B cell (primary cell): ENCODE results near the gene ADCY3. TPM values are rescaled to one million over a fixed set of nuclear protein-coding genes. Genes with fewer than 3 reads are reported as not detected.

Experiments
- ATAC-seq: fragments of 200-7000 bp; cut with Tn5 transposase; one replicate; pipeline ENCODE4 v1.10.0; 2021; ENCODE audit warnings: low read depth, mild to moderate bottlenecking, moderate number of reproducible peaks, moderate library complexity
- CTCF ChIA-PET: fragments of 350-600 bp; sonication (Branson Sonifier 250); formaldehyde crosslinking; loops from one replicate; lab custom pipeline; 2021; ENCODE audit warnings: antibody characterized with exemption, inconsistent platforms; lab: Charles Lee
- POLR2A ChIA-PET: fragments of 350-600 bp; sonication (Branson Sonifier 250); formaldehyde crosslinking; loops from one replicate; lab custom pipeline; 2021; ENCODE audit warnings: antibody characterized with exemption; lab: Charles Lee
- DNase-seq: peaks from one replicate; pipeline ENCODE4 v3.0.0; 2013
- H2AFZ ChIP-seq: 2 replicates; pipeline ENCODE4 v1.6.1; 2012; ENCODE audit warnings: mild to moderate bottlenecking, low read depth, low read length; ENCODE audit not compliant: insufficient read depth, poor library complexity, severe bottlenecking
- H3K27ac ChIP-seq, 2 donors: 1 replicate in 1 of 2; 2 replicates in 1 of 2; pipeline ENCODE4 v1.5.1; 2012 to 2013; ENCODE audit warnings: low read length in 2 of 2, mild to moderate bottlenecking in 2 of 2, moderate library complexity in 1 of 2
- H3K27me3 ChIP-seq, 4 experiments: fragments of 200-600 bp in 1 of 4; sonication (generic) in 1 of 4; replicated peaks in 1 of 4; 1 replicate in 2 of 4; 2 replicates in 2 of 4; pipeline versions ENCODE4 v1.6.1 to v1.7.0; 2013 to 2016; ENCODE audit warnings: low read length in 3 of 4, mild to moderate bottlenecking in 2 of 4, mixed read lengths in 1 of 4, moderate library complexity in 1 of 4; ENCODE audit not compliant: insufficient read depth in 4 of 4, control insufficient read depth in 3 of 4; ENCODE audit errors: control extremely low read depth in 1 of 4
- H3K36me3 ChIP-seq, 2 experiments: replicated peaks in 1 of 2; 1 replicate in 1 of 2; 2 replicates in 1 of 2; pipeline versions ENCODE4 v1.6.1 to v1.7.1; 2013; ENCODE audit warnings: low read length in 1 of 2; ENCODE audit not compliant: insufficient read depth in 2 of 2, control insufficient read depth in 1 of 2; ENCODE audit errors: control extremely low read depth in 1 of 2, extremely low read depth in 1 of 2
- H3K4me1 ChIP-seq, 2 donors: fragments of 200-600 bp in 1 of 2; sonication (generic) in 1 of 2; 1 replicate in 1 of 2; 2 replicates in 1 of 2; pipeline versions ENCODE4 v1.5.1 to v1.6.1; 2013 to 2017; ENCODE audit warnings: low read length in 2 of 2; ENCODE audit not compliant: control insufficient read depth in 2 of 2, insufficient read depth in 2 of 2
- H3K4me2 ChIP-seq: replicated peaks from 2 replicates; pipeline ENCODE3; 2012; ENCODE audit warnings: mild to moderate bottlenecking, low read depth, low read length; ENCODE audit not compliant: poor library complexity, severe bottlenecking
- H3K4me3 ChIP-seq, 5 experiments: fragments of 200-600 bp in 1 of 5; sonication (generic) in 1 of 5; 1 replicate in 3 of 5; 2 replicates in 2 of 5; pipeline versions ENCODE4 v1.5.1 to v1.7.0; 2011 to 2016; ENCODE audit warnings: low read length in 4 of 5, mild to moderate bottlenecking in 4 of 5, low read depth in 2 of 5, control low read depth in 1 of 5, moderate library complexity in 1 of 5; ENCODE audit not compliant: insufficient read depth in 1 of 5; ENCODE audit errors: control extremely low read depth in 1 of 5, extremely low read depth in 1 of 5
- H3K79me2 ChIP-seq: fragments of 200-600 bp; sonication (generic); one replicate; pipeline ENCODE4 v1.6.0; 2016; ENCODE audit warnings: low read length; ENCODE audit not compliant: control insufficient read depth, insufficient read depth
- H3K9ac ChIP-seq: fragments of 200-600 bp; sonication (generic); 2 replicates; pipeline ENCODE4 v1.6.1; 2017; ENCODE audit warnings: mild to moderate bottlenecking, low read length, moderate library complexity
- H3K9me3 ChIP-seq, 3 donors: one replicate each; pipeline versions ENCODE4 v1.6.1 to v1.7.1; 2013; ENCODE audit warnings: low read length in 2 of 3; ENCODE audit not compliant: control insufficient read depth in 2 of 3, insufficient read depth in 1 of 3; ENCODE audit errors: control extremely low read depth in 1 of 3
- H4K20me1 ChIP-seq: 2 replicates; pipeline ENCODE4 v1.6.0; 2012; ENCODE audit warnings: mild to moderate bottlenecking, low read length; ENCODE audit not compliant: insufficient read depth, control insufficient read depth, poor library complexity, severe bottlenecking
- H3K27ac Mint-ChIP-seq: one replicate; pipeline ENCODE4 v1.8.0; 2021; ENCODE audit warnings: mixed read lengths
- H3K27me3 Mint-ChIP-seq: one replicate; pipeline ENCODE4 v1.8.0; 2021; ENCODE audit warnings: mixed read lengths
- H3K4me1 Mint-ChIP-seq: one replicate; pipeline ENCODE4 v1.8.0; 2021; ENCODE audit warnings: mixed read lengths
- H3K4me3 Mint-ChIP-seq: one replicate; pipeline ENCODE4 v1.8.0; 2021; ENCODE audit warnings: mixed read lengths
- H3K9me3 Mint-ChIP-seq: one replicate; pipeline ENCODE4 v1.8.0; 2022; ENCODE audit warnings: mixed read lengths; ENCODE audit not compliant: insufficient read depth
- CTCF ChIP-seq: fragments of 200-600 bp; IDR thresholded peaks from one replicate; pipeline ENCODE4 v1.8.0; 2022; ENCODE audit warnings: antibody characterized with exemption, mild to moderate bottlenecking
- EZH2 ChIP-seq: IDR thresholded peaks from 2 replicates; pipeline ENCODE4 v1.6.1; 2012; ENCODE audit warnings: borderline replicate concordance, low read depth, mild to moderate bottlenecking, moderate library complexity, low read length; ENCODE audit not compliant: insufficient read depth, poor library complexity, severe bottlenecking
- WGBS: methylation state at CpG from one replicate; pipeline ENCODE4 v1.1.5; 2013; ENCODE audit warnings: missing lambda C conversion rate; ENCODE audit not compliant: insufficient coverage; 5-methylcytosine and 5-hydroxymethylcytosine counted together
- intact Hi-C: fragments of 100-400 bp; cut with micrococcal nuclease; formaldehyde crosslinking; loops from one replicate; pipeline ENCODE4 v1.10.0; 2022
- polyA plus RNA-seq: library from polyadenylated mRNA; depleted of rRNA; stranded (reverse); fragments of >200 nt; gene quantifications from 2 replicates; pipeline ENCODE4 v1.2.3, GENCODE V29; 2012
- total RNA-seq, 2 donors: library from RNA; stranded (reverse); fragments of 120-200 nt in 1 of 2; gene quantifications; 1 replicate in 1 of 2; 2 replicates in 1 of 2; pipeline versions ENCODE4 v1.2.3 to v1.2.4, GENCODE V29; 2013 to 2022

The ADCY3 gene
- total and polyA plus RNA-seq, 2 donors (not counting 1 experiment from before 2014, with no cell fraction given) = 48.4 to 73.0 TPM

- Mint-ChIP-seq H3K9me3 (no peaks in the 10 kb centered on the region), H3K4me3 (no peak overlapping the region), H3K27me3 (no peaks in the 10 kb centered on the region), H3K27ac (no peak overlapping the region), H3K4me1 (peaks cover 43% of the 10 kb centered on the region)
- Histone ChIP-seq H3K4me2 (no peak overlapping the region), H3K36me3 (no peaks in the 10 kb centered on the region), H3K27ac (no peak overlapping the region), H2AFZ (no peak overlapping the region), H4K20me1 (no peaks in the 10 kb centered on the region), H3K4me1 (peaks cover 17 to 32% of the 10 kb centered on the region in 2 donors), H3K79me2 (peaks cover 29% of the 10 kb centered on the region), H3K27me3 (no peaks in the 10 kb centered on the region), H3K4me3 (no peak overlapping the region), H3K9ac (no peak overlapping the region), H3K9me3 (peaks cover 3 to 15% (median 10%) of the 10 kb centered on the region in 3 donors)
- ATAC-seq (no peak), DNase-seq (no peak)
- CTCF ChIA-PET = no interaction called here
- 100% methylated on average over 4 of the region's 5 CpGs for WGBS
- TF ChIP-seq EZH2 = no peak
- TF ChIP-seq CTCF = no peak
- intact Hi-C loops = no loop called here
- POLR2A ChIA-PET = no interaction called here
These were observed 30.8 kb downstream of the ADCY3 start for GRCh38 chr2:24889221-24889620.

GRCh38 chr2:24888177-24888576 is 31.9 kb downstream of the ADCY3 start:
- TF ChIP-seq EZH2 (no peak), CTCF (no peak)
- Histone ChIP-seq H3K4me3 (no peak overlapping the region), H3K79me2 (peaks cover 29% of the 10 kb centered on the region), H4K20me1 (no peaks in the 10 kb centered on the region), H3K36me3 (no peaks in the 10 kb centered on the region), H3K4me1 (peaks cover 22 to 35% of the 10 kb centered on the region in 2 donors), H2AFZ (peak overlapping the region; percentile 62), H3K9me3 (peaks cover 2 to 6% (median 6%) of the 10 kb centered on the region in 3 donors), H3K27me3 (no peaks in the 10 kb centered on the region), H3K27ac (no peak overlapping the region), H3K9ac (no peak overlapping the region), H3K4me2 (no peak overlapping the region)
- intact Hi-C loops = no loop called here
- ChIA-PET CTCF (no interaction called here), POLR2A (interaction anchor here (0.6 kb wide), 1 partner anchor 395 kb away, joined by 3 read pairs; no protein-coding TSS in a partner anchor)
- DNase-seq = no peak
- peak overlapping the region; percentile 61 for H3K27ac Mint-ChIP-seq
- no peaks in the 10 kb centered on the region for H3K9me3 Mint-ChIP-seq
- WGBS = 93% methylated on average over 5 of the region's 6 CpGs
- peak overlapping the region; percentile 95 for H3K4me3 Mint-ChIP-seq
- no peak for ATAC-seq
- peaks cover 53% of the 10 kb centered on the region for H3K4me1 Mint-ChIP-seq
- H3K27me3 Mint-ChIP-seq = no peaks in the 10 kb centered on the region
